Prostate gland (tissue), 2 donors: Measurements from ENCODE around the gene KHNYN. TPM values are rescaled to one million over a fixed set of nuclear protein-coding genes. Genes with fewer than 3 reads are reported as not detected.
"Not testable (repeated sequence)": the region's sequence is repeated elsewhere in the genome, so short reads cannot be mapped to it uniquely, and the experiment has no call there.

Source experiments
- DNase-seq: peaks from one replicate; pipeline ENCODE4 v3.0.0-alpha.2; 2019; ENCODE audit warnings: low spot score
- H3K27ac ChIP-seq, 2 donors: fragments of 200-600 bp; sonication (generic); 2 replicates each; pipeline ENCODE4 v1.5.1; 2017 to 2019
- H3K27me3 ChIP-seq: fragments of 200-600 bp; sonication (generic); replicated peaks from 2 replicates; pipeline ENCODE4 v1.5.1; 2019; ENCODE audit not compliant: insufficient read depth
- H3K36me3 ChIP-seq, 2 donors: fragments of 200-600 bp; sonication (generic); 1 replicate in 1 of 2; 2 replicates in 1 of 2; pipeline versions ENCODE4 v1.5.1 to v1.8.1; 2017 to 2019
- H3K4me1 ChIP-seq: fragments of 200-600 bp; sonication (generic); replicated peaks from 2 replicates; pipeline ENCODE4 v1.5.1; 2019
- H3K4me3 ChIP-seq, 2 donors: fragments of 200-600 bp; sonication (generic); 2 replicates each; pipeline ENCODE4 v1.5.1; 2017 to 2019
- H3K9me3 ChIP-seq: fragments of 200-600 bp; sonication (generic); 2 replicates; pipeline ENCODE4 v1.5.1; 2017
- POLR2A ChIP-seq: fragments of 450-650 bp; IDR thresholded peaks from one replicate; pipeline ENCODE4 v1.6.1; 2016; ENCODE audit warnings: antibody characterized with exemption, mild to moderate bottlenecking
- POLR2AphosphoS5 ChIP-seq: sonication (generic); formaldehyde crosslinking; IDR thresholded peaks from one replicate; pipeline ENCODE4 v1.6.1; 2017; ENCODE audit warnings: antibody characterized with exemption
- WGBS: methylation state at CpG from one replicate; pipeline ENCODE4 v1.1.5; 2018; 5-methylcytosine and 5-hydroxymethylcytosine counted together
- intact Hi-C: fragments of 100-400 bp; cut with DNase I; formaldehyde crosslinking; loops from one replicate; pipeline ENCODE4 v1.14.2; 2022
- total RNA-seq, 2 donors: library from RNA; depleted of rRNA; stranded (reverse); fragments of >200 nt; gene quantifications; one replicate each; pipeline ENCODE4 v1.1.0, GENCODE V29; 2016
- TF ChIP-seq, protein P1 (sequence below), 4 experiments: fragments of 200-600 bp in 2 of 4; fragments of 450-650 bp in 2 of 4; sonication (generic) in 2 of 4; IDR thresholded peaks; 1 replicate in 3 of 4; 2 replicates in 1 of 4; pipeline ENCODE4 v1.5.1; 2016 to 2019; ENCODE audit warnings: antibody characterized with exemption in 4 of 4, mild to moderate bottlenecking in 2 of 4, moderate library complexity in 2 of 4

KHNYN gene
- total RNA-seq, 2 donors from 2014 or later, result 57.0 to 91.2 TPM

DNA sequence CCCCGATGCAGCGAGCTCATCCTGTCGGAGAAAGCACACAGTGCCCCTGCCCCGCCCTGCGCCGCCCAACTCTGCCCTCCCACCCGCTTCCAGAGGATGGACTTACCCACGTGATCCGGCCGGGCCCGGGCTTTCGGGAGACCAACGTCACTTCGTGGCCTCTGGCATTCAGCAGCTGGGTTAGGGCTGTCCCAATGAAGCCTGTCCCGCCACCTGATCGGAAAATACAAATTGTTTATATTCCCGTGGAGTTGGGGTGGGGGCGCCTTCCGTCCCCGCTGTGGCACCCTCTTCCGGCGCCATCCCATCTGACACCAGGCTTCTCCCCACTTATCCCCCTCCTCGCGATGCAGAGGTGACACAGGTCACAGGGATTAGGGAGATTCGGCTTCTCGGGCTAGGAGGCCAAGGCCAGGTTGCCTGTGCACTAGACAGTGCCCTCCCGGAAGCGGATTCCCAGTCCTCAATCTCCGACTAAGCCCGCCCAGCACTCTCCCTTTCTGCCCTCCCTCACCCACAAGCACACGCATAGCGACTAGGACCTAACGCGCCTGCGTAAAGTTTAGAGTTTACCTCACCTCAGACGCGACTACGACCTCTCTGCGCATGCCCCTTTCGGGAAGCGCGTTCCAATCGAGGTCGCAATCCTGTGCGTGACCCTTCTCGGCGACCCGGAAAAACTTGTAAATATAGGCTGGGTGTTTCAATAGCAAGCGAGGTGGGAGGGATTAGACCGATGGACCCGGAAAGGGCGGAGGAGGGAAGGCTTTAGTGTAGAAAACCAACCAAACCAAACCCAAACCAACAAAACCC lies 12.7 kb downstream of the KHNYN start, which contains the start of gene SDR39U1:
TSS of gene SDR39U1 (minus strand) at position 537 of the 813 bp plus-strand sequence. CDS start at position 530, 7 bp downstream.
- intact Hi-C loops, result loop anchor here (5.0 kb wide), 1 partner anchor 200 kb away; the partner anchor contains the start of gene TINF2
- TF ChIP-seq POLR2AphosphoS5, result peak; percentile 99
- TF ChIP-seq, protein P1, sequence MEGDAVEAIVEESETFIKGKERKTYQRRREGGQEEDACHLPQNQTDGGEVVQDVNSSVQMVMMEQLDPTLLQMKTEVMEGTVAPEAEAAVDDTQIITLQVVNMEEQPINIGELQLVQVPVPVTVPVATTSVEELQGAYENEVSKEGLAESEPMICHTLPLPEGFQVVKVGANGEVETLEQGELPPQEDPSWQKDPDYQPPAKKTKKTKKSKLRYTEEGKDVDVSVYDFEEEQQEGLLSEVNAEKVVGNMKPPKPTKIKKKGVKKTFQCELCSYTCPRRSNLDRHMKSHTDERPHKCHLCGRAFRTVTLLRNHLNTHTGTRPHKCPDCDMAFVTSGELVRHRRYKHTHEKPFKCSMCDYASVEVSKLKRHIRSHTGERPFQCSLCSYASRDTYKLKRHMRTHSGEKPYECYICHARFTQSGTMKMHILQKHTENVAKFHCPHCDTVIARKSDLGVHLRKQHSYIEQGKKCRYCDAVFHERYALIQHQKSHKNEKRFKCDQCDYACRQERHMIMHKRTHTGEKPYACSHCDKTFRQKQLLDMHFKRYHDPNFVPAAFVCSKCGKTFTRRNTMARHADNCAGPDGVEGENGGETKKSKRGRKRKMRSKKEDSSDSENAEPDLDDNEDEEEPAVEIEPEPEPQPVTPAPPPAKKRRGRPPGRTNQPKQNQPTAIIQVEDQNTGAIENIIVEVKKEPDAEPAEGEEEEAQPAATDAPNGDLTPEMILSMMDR (IDR thresholded peaks at IDR 0.05), result peak in 2 of 4 experiments; percentile 0 to 10
- TF ChIP-seq POLR2A, result peak; percentile 89
- WGBS, result under 1% methylated on average over 52 of the region's 52 CpGs

GRCh38 chr14:24443053-24443665 lies 13.4 kb downstream of the KHNYN start:
- Histone ChIP-seq H3K9me3 (no peaks in the 10 kb centered on the region), H3K36me3 (peaks cover 0 to 13% of the 10 kb centered on the region in 2 donors), H3K27ac (peak overlapping the region; percentile 98 to 99), H3K4me1 (peaks cover 6% of the 10 kb centered on the region), H3K4me3 (peak overlapping the region; percentile 67 to 79), H3K27me3 (no peaks in the 10 kb centered on the region)
- TF ChIP-seq, protein P1 (IDR thresholded peaks at IDR 0.05), result no peak
- no peak for TF ChIP-seq POLR2AphosphoS5
- no peak for TF ChIP-seq POLR2A
- 3% methylated on average over 7 of the region's 7 CpGs for WGBS
- intact Hi-C loops, result loop anchor here (5.0 kb wide), 1 partner anchor 201 kb away; the partner anchor contains the start of gene TINF2
- DNase-seq, result no peak

More for the DNA sequence above, 12.7 kb downstream of the KHNYN start, which contains the start of gene SDR39U1:
- Histone ChIP-seq H3K36me3 (peaks cover 1 to 13% of the 10 kb centered on the region in 2 donors), H3K27me3 (no peaks in the 10 kb centered on the region), H3K9me3 (no peaks in the 10 kb centered on the region), H3K4me3 (peak within 1 kb of the TSS; percentile 67 to 79), H3K27ac (peak within 1 kb of the TSS; percentile 98 to 99), H3K4me1 (peaks cover 6% of the 10 kb centered on the region)
- DNase-seq, result peak; percentile 95

DNA sequence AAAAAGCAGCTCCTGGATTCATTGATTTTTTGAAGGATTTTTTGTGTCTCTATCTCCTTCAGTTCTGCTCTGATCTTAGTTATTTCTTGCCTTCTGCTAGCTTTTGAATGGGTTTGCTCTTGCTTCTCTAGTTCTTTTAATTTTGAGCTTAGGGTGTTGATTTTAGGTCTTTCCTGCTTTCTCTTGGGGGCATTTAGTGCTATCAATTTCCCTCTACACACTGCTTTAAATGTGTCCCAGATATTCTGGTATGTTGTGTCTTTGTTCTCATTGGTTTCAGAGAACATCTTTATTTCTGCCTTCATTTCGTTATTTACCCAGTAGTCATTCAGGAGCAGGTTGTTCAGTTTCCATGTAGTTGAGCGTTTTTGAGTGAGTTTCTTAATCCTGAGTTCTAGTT lies 21.1 kb downstream of the KHNYN start:
- DNase-seq, H3K9me3 ChIP-seq, H3K36me3 ChIP-seq, H3K4me3 ChIP-seq, intact Hi-C loops, H3K4me1 ChIP-seq, H3K27me3 ChIP-seq, H3K27ac ChIP-seq: not testable (repeated sequence)
- WGBS, result 94% methylated on average over 2 of the region's 2 CpGs

DNA sequence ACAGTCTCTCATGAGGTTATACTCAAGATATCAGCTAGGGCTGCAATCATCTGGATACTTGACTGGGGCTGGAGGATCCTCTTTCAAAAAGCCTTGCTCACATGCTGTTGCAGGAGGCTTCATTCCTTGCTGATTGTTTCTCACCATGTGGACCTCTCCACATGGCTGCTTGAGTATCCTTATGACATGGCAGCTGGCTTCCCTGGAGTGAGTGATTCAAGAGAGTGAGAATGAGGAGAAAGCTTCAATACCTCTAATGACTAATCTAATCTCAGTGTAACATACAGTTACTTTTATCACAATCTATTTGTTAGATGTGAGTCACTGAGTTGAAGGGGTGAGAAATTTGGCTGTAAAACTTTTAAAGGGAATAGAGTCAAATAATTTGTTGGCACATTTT lies 27.2 kb downstream of the KHNYN start:
- Histone ChIP-seq H3K4me3 (no peak overlapping the region), H3K27me3 (no peaks in the 10 kb centered on the region), H3K4me1 (no peaks in the 10 kb centered on the region), H3K9me3 (no peaks in the 10 kb centered on the region), H3K36me3 (no peaks in the 10 kb centered on the region), H3K27ac (no peak overlapping the region)
- intact Hi-C loops, result no loop called here
- TF ChIP-seq POLR2AphosphoS5, result no peak
- TF ChIP-seq POLR2A, result no peak
- TF ChIP-seq, protein P1 (IDR thresholded peaks at IDR 0.05), result no peak
- DNase-seq, result no peak

DNA sequence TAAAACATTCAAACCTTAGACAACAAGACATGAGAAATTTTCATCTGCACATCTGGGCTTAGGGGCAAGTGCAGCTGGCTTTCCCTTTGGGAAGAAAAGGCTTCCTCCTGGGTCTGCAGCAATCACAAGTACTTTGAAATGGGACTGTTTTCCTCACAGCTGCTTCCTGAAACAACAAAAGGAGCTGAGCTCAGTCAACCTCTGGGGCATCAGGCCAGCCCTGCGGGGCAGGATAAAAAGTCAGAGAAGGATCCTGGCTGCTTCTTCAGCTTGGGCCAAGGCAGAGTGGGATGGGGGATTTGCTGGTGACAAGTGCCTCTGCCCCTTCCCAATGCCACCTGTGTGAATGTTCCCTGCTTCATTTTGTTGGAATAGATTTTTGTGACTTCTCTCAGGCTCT lies 29.0 kb downstream of the KHNYN start:
- no peak overlapping the region for H3K4me3 ChIP-seq
- TF ChIP-seq POLR2AphosphoS5 (no peak), POLR2A (no peak)
- TF ChIP-seq, protein P1 (IDR thresholded peaks at IDR 0.05), result no peak
- no peak for DNase-seq
- H3K36me3 ChIP-seq, result no peaks in the 10 kb centered on the region
- intact Hi-C loops, result no loop called here
- WGBS, result 89% methylated on average over 1 of the region's 1 CpG
- H3K27me3 ChIP-seq, result no peaks in the 10 kb centered on the region
- H3K4me1 ChIP-seq, result no peaks in the 10 kb centered on the region
- no peaks in the 10 kb centered on the region for H3K9me3 ChIP-seq
- no peak overlapping the region for H3K27ac ChIP-seq
